Peyer's patch (tissue), 4 donors: ENCODE measurements around the gene FAM118A. TPM values are rescaled to one million over a fixed set of nuclear protein-coding genes. Genes with fewer than 3 reads are reported as not detected.

ENCODE experiments used
- DNase-seq, 3 donors: peaks; one replicate each; pipeline ENCODE4 v3.0.0-alpha.2; 2017 to 2019
- H3K27ac ChIP-seq, 4 donors: fragments of 200-600 bp; sonication (generic); one replicate each; pipeline ENCODE4 v1.5.1; 2016 to 2019
- H3K27me3 ChIP-seq, 2 donors: fragments of 200-600 bp; sonication (generic); one replicate each; pipeline ENCODE4 v1.5.1; 2019
- H3K36me3 ChIP-seq, 3 donors: fragments of 200-600 bp; sonication (generic); one replicate each; pipeline ENCODE4 v1.5.1; 2016 to 2019
- H3K4me1 ChIP-seq, 4 donors: fragments of 200-600 bp; sonication (generic); one replicate each; pipeline ENCODE4 v1.5.1; 2016 to 2019
- H3K4me3 ChIP-seq, 4 donors: fragments of 200-600 bp; sonication (generic); 1 replicate in 3 of 4; 2 replicates in 1 of 4; pipeline ENCODE4 v1.5.1; 2016 to 2019; ENCODE audit warnings: mild to moderate bottlenecking in 1 of 4
- H3K9me3 ChIP-seq, 4 donors: fragments of 200-600 bp; sonication (generic); one replicate each; pipeline ENCODE4 v1.5.1; 2016 to 2019; ENCODE audit warnings: mild to moderate bottlenecking in 1 of 4
- CTCF ChIP-seq, 6 experiments: fragments of 450-650 bp in 4 of 6; fragments of 200-600 bp in 2 of 6; sonication (generic) in 1 of 6; IDR thresholded peaks; one replicate each; pipeline ENCODE4 v1.5.1; 2017 to 2019; ENCODE audit warnings: antibody characterized with exemption in 6 of 6, mild to moderate bottlenecking in 3 of 6, moderate library complexity in 1 of 6
- POLR2A ChIP-seq, 2 donors: fragments of 450-650 bp; IDR thresholded peaks; one replicate each; pipeline ENCODE4 v1.5.1; 2017; ENCODE audit warnings: antibody characterized with exemption in 2 of 2, mild to moderate bottlenecking in 2 of 2, moderate library complexity in 2 of 2
- total RNA-seq, 4 donors: library from RNA; depleted of rRNA; stranded (reverse); fragments of >200 nt; gene quantifications; one replicate each; pipeline ENCODE4 v1.1.0, GENCODE V29; 2016

FAM118A gene
- total RNA-seq, 4 donors from 2014 or later: 46.4 to 1,083 (median 189) TPM

GRCh38 chr22:45280587-45280980 lies 29.1 kb upstream of the FAM118A start:
- H3K36me3 ChIP-seq: no peaks in the 10 kb centered on the region
- H3K9me3 ChIP-seq: no peaks in the 10 kb centered on the region
- H3K27me3 ChIP-seq: no peaks in the 10 kb centered on the region
- peaks cover 0 to 25% (median 8%) of the 10 kb centered on the region in 4 donors for H3K4me1 ChIP-seq
- TF ChIP-seq CTCF (IDR thresholded peaks at IDR 0.05) (no peak), POLR2A (IDR thresholded peaks at IDR 0.05) (no peak)
- DNase-seq: no peak
- peak overlapping the region; percentile 16 to 74 (median 58) for H3K27ac ChIP-seq
- no peak overlapping the region for H3K4me3 ChIP-seq

- peak in 1 of 6 experiments; percentile 14 for TF ChIP-seq CTCF (IDR thresholded peaks at IDR 0.05)
- no peak for TF ChIP-seq POLR2A (IDR thresholded peaks at IDR 0.05)
- peak overlapping the region in 2 of 4 donors; percentile 16 to 74 for H3K27ac ChIP-seq
- no peaks in the 10 kb centered on the region for H3K9me3 ChIP-seq
- H3K36me3 ChIP-seq: no peaks in the 10 kb centered on the region
- H3K4me3 ChIP-seq: no peak overlapping the region
- peaks cover 0 to 25% (median 8%) of the 10 kb centered on the region in 4 donors for H3K4me1 ChIP-seq
- H3K27me3 ChIP-seq: no peaks in the 10 kb centered on the region
- DNase-seq: no peak
Observed at GRCh38 chr22:45281010-45281409, 28.7 kb upstream of the FAM118A start.

GRCh38 chr22:45284705-45285262 lies 24.9 kb upstream of the FAM118A start, which contains the start of gene UPK3A:
Gene UPK3A, plus strand, starts transcription at chr22:45284949. Its CDS starts 65 bp downstream, at chr22:45285014.
- Histone ChIP-seq H3K27me3 (no peaks in the 10 kb centered on the region), H3K4me3 (peak within 1 kb of the TSS; percentile 20 to 52 (median 38)), H3K36me3 (no peaks in the 10 kb centered on the region), H3K4me1 (peaks cover 0 to 21% (median 5%) of the 10 kb centered on the region in 4 donors), H3K27ac (peak within 1 kb of the TSS in 1 of 4 donors; percentile 42), H3K9me3 (no peaks in the 10 kb centered on the region)
- peak in 2 of 6 experiments; percentile 6 to 18 for TF ChIP-seq CTCF (IDR thresholded peaks at IDR 0.05)
- TF ChIP-seq POLR2A (IDR thresholded peaks at IDR 0.05): peak; percentile 24 to 66
- DNase-seq: peak; percentile 68 to 91 (median 89)

- Histone ChIP-seq H3K4me3 (peak overlapping the region in 2 of 4 donors; percentile 40 to 52), H3K27ac (peak overlapping the region in 1 of 4 donors; percentile 42), H3K36me3 (no peaks in the 10 kb centered on the region), H3K4me1 (peaks cover 0 to 27% (median 5%) of the 10 kb centered on the region in 4 donors), H3K27me3 (no peaks in the 10 kb centered on the region), H3K9me3 (no peaks in the 10 kb centered on the region)
- TF ChIP-seq CTCF (IDR thresholded peaks at IDR 0.05) (no peak), POLR2A (IDR thresholded peaks at IDR 0.05) (no peak)
- DNase-seq: no peak
Observed at GRCh38 chr22:45285263-45286058, 24.3 kb upstream of the FAM118A start.

GRCh38 chr22:45286854-45287551 lies 22.7 kb upstream of the FAM118A start:
- H3K9me3 ChIP-seq: no peaks in the 10 kb centered on the region
- peaks cover 0 to 28% (median 5%) of the 10 kb centered on the region in 4 donors for H3K4me1 ChIP-seq
- H3K27ac ChIP-seq: no peak overlapping the region
- TF ChIP-seq POLR2A (IDR thresholded peaks at IDR 0.05) (no peak), CTCF (IDR thresholded peaks at IDR 0.05) (no peak)
- H3K27me3 ChIP-seq: no peaks in the 10 kb centered on the region
- no peak for DNase-seq
- no peak overlapping the region for H3K4me3 ChIP-seq
- no peaks in the 10 kb centered on the region for H3K36me3 ChIP-seq
